Thoracic aorta (tissue), 2 donors: ENCODE data around the gene ZNF32. TPM values are rescaled to one million over a fixed set of nuclear protein-coding genes. Genes with fewer than 3 reads are reported as not detected.

Experiments
- ATAC-seq: fragments of 150-250 bp; one replicate; pipeline ENCODE4 v1.8.0; 2017; ENCODE audit warnings: low read depth; ENCODE audit not compliant: insufficient number of reproducible peaks, low FRiP score
- DNase-seq: peaks from one replicate; pipeline ENCODE4 v3.0.0-alpha.2; 2020; ENCODE audit warnings: low spot score
- H3K27ac ChIP-seq, 2 donors: fragments of 200-600 bp; sonication (generic); 1 replicate in 1 of 2; 2 replicates in 1 of 2; pipeline ENCODE4 v1.5.1; 2016; ENCODE audit warnings: mild to moderate bottlenecking in 2 of 2, moderate library complexity in 2 of 2
- H3K27me3 ChIP-seq: fragments of 200-600 bp; sonication (generic); replicated peaks from 2 replicates; pipeline ENCODE4 v1.6.0; 2016; ENCODE audit warnings: mild to moderate bottlenecking; ENCODE audit not compliant: insufficient read depth
- H3K36me3 ChIP-seq: fragments of 200-600 bp; sonication (generic); one replicate; pipeline ENCODE4 v1.5.1; 2016
- H3K4me1 ChIP-seq, 2 donors: fragments of 200-600 bp; sonication (generic); 1 replicate in 1 of 2; 2 replicates in 1 of 2; pipeline versions ENCODE4 v1.5.1 to v1.6.0; 2016; ENCODE audit warnings: low read depth in 2 of 2, mild to moderate bottlenecking in 1 of 2; ENCODE audit not compliant: control insufficient read depth in 1 of 2
- H3K4me3 ChIP-seq: fragments of 200-600 bp; sonication (generic); 2 replicates; pipeline ENCODE4 v1.5.1; 2016; ENCODE audit warnings: mild to moderate bottlenecking
- H3K9me3 ChIP-seq: fragments of 200-600 bp; sonication (generic); 2 replicates; pipeline ENCODE4 v1.5.1; 2016
- CTCF ChIP-seq: fragments of 200-600 bp; sonication (generic); IDR thresholded peaks from one replicate; pipeline ENCODE4 v1.5.1; 2019; ENCODE audit warnings: antibody characterized with exemption
- total RNA-seq, 2 donors: library from RNA; depleted of rRNA; stranded (reverse); fragments of >200 nt; gene quantifications; one replicate each; pipeline versions ENCODE4 v1.1.0 to v1.2.3, GENCODE V29; 2016

ZNF32 gene
- total RNA-seq, 2 donors from 2014 or later: 19.6 to 22.9 TPM

- no peak for ATAC-seq
- TF ChIP-seq CTCF: no peak
- Histone ChIP-seq H3K9me3 (no peaks in the 10 kb centered on the region), H3K4me3 (no peak overlapping the region), H3K27me3 (no peaks in the 10 kb centered on the region), H3K4me1 (no peaks in the 10 kb centered on the region), H3K36me3 (no peaks in the 10 kb centered on the region), H3K27ac (no peak overlapping the region)
- DNase-seq: no peak
Observed at GRCh38 chr10:43598446-43598845, 50.2 kb downstream of the ZNF32 start.

DNA sequence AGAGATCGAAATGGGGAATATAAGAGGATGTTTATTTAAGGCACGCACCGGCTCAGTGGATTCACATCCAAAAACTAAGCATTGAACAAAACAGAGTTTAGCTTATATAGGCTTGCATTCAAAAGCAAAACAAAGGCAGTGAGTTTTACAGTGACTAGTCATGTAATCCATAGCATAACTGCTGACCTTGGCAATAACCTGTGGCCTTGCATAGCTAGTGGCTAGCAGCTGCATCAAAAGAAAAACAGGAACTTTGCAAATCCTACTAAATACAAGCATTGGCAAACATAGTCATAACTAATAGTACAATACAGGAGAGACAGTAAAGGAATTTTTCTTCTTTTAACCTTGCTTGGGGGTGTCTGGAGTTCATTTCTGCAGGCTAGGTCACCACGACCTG is 52.1 kb downstream of the ZNF32 start:
- DNase-seq (no peak), ATAC-seq (no peak)
- no peak for TF ChIP-seq CTCF
- Histone ChIP-seq H3K27me3 (no peaks in the 10 kb centered on the region), H3K36me3 (no peaks in the 10 kb centered on the region), H3K9me3 (no peaks in the 10 kb centered on the region), H3K4me1 (no peaks in the 10 kb centered on the region), H3K27ac (no peak overlapping the region), H3K4me3 (no peak overlapping the region)

DNA sequence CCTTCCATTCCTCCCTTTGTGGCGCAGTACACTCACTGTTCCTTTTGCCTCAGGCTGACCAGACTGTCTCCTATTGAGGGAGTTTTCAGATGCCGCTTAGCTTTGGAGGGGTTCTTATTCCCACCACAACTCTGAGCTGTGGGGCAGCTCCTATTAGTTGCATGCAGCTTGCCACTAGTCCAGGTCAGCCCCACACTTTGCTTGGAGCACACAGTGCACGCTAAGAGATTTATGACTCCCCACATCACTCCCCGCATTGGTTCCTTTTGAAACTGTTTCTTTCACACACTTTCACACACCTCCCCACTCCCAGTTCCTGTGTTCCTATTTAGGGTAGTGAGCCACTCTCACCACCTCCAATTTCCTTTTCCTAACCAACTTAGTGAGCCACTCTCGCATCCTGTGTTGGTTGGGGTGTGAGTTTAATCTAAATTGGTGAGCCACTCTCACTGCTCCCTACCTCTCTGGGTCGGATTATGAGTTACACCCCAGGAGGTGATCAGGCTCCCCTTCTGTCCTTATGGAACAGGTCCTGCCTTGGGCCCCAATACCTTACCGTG is 52.9 kb downstream of the ZNF32 start:
- H3K9me3 ChIP-seq: no peaks in the 10 kb centered on the region
- H3K4me1 ChIP-seq: no peaks in the 10 kb centered on the region
- DNase-seq: no peak
- no peak overlapping the region for H3K27ac ChIP-seq
- no peaks in the 10 kb centered on the region for H3K27me3 ChIP-seq
- ATAC-seq: no peak
- TF ChIP-seq CTCF: no peak
- no peaks in the 10 kb centered on the region for H3K36me3 ChIP-seq
- no peak overlapping the region for H3K4me3 ChIP-seq

GRCh38 chr10:43594944-43595589 is 53.6 kb downstream of the ZNF32 start:
- Histone ChIP-seq H3K4me3 (peak overlapping the region; percentile 60), H3K36me3 (no peaks in the 10 kb centered on the region), H3K4me1 (no peaks in the 10 kb centered on the region), H3K27me3 (no peaks in the 10 kb centered on the region), H3K27ac (no peak overlapping the region), H3K9me3 (no peaks in the 10 kb centered on the region)
- TF ChIP-seq CTCF: no peak
- DNase-seq (no peak), ATAC-seq (no peak)

Other genes starting within 250 kb of the ZNF32 start
- gene HNRNPF, start 239.7 kb downstream of the ZNF32 start, total RNA-seq: 100 to 1,000 TPM in 1 of 2 donors, 10 to 100 TPM in 1; 86.6 to 137 TPM
- 10 to 100 TPM in 1 of 2 donors, 1 to 10 TPM in 1; 8.6 to 19.6 TPM for gene ZNF487, start 211.8 kb downstream of the ZNF32 start, total RNA-seq
- 1 to 10 TPM; 2.8 to 6.5 TPM for gene ZNF239, start 74.3 kb downstream of the ZNF32 start, total RNA-seq
- 1 to 10 TPM in 1 of 2 donors, not detected in 1; 3.5 TPM for gene ZNF485, start 42.4 kb downstream of the ZNF32 start, total RNA-seq